Panc1 (cell line): ENCODE results near the gene AGFG1. TPM values are rescaled to one million over a fixed set of nuclear protein-coding genes. Genes with fewer than 3 reads are reported as not detected.
A peak's percentile ranks its signal among the peaks of the same experiment; 100 is the strongest.

ENCODE experiments used
- ATAC-seq: fragments of 200-7000 bp; cut with Tn5 transposase; 2 replicates; pipeline ENCODE4 v1.9.1; 2020; ENCODE audit warnings: mild to moderate bottlenecking, moderate library complexity
- BruUV-seq: library from RNA; stranded (reverse); fragments of 400-500 nt; replicated peaks from 2 replicates; lab custom pipeline; 2021; lab: Mats Ljungman, UMichigan
- CTCF ChIA-PET: fragments of 300-600 bp; sonication (Branson Sonifier 250); formaldehyde crosslinking; loops from one replicate; lab custom pipeline; 2022; ENCODE audit warnings: antibody characterized with exemption; lab: Charles Lee
- POLR2A ChIA-PET: fragments of 300-600 bp; sonication (Branson Sonifier 250); formaldehyde crosslinking; loops from one replicate; lab custom pipeline; 2022; ENCODE audit warnings: antibody characterized with exemption; lab: Charles Lee
- DNase-seq: peaks from one replicate; pipeline ENCODE4 v3.0.0-alpha.2; 2010; ENCODE audit warnings: low read depth, low spot score
- H3K27ac ChIP-seq: 2 replicates; pipeline ENCODE4 v1.5.1; 2011; ENCODE audit warnings: mild to moderate bottlenecking, low read length, inconsistent platforms
- H3K27me3 ChIP-seq: fragments of 200-500 bp; sonication (Bioruptor generic); 2 replicates; pipeline ENCODE4 v1.6.0; 2014; ENCODE audit warnings: low read length, inconsistent platforms; ENCODE audit not compliant: control insufficient read depth, insufficient read depth
- H3K36me3 ChIP-seq: fragments of 200-500 bp; sonication (Bioruptor generic); 2 replicates; pipeline ENCODE4 v1.5.1; 2014; ENCODE audit warnings: inconsistent platforms, mild to moderate bottlenecking, low read length, moderate library complexity; ENCODE audit not compliant: control insufficient read depth, insufficient read depth
- H3K4me1 ChIP-seq: 2 replicates; pipeline ENCODE4 v1.5.1; 2011; ENCODE audit warnings: inconsistent platforms, mild to moderate bottlenecking, low read length, moderate library complexity; ENCODE audit not compliant: control insufficient read depth, insufficient read depth
- H3K4me3 ChIP-seq, 2 experiments: 2 replicates each; pipeline ENCODE4 v1.5.1; 2011 to 2012; ENCODE audit warnings: low read depth in 2 of 2, low read length in 2 of 2, mild to moderate bottlenecking in 2 of 2, inconsistent platforms in 1 of 2, moderate library complexity in 1 of 2
- H3K9me3 ChIP-seq: fragments of 200-500 bp; sonication (Bioruptor generic); 2 replicates; pipeline ENCODE4 v1.5.1; 2014; ENCODE audit warnings: low read depth, mild to moderate bottlenecking, inconsistent platforms, low read length, moderate library complexity; ENCODE audit not compliant: control insufficient read depth, insufficient read depth
- CTCF ChIP-seq: fragments of 450-650 bp; IDR thresholded peaks from 2 replicates; pipeline ENCODE4 v1.5.1; 2017; ENCODE audit warnings: mild to moderate bottlenecking
- POLR2AphosphoS5 ChIP-seq: IDR thresholded peaks from 2 replicates; pipeline ENCODE4 v1.6.1; 2012; ENCODE audit warnings: mild to moderate bottlenecking, low read depth, low read length, moderate library complexity
- REST ChIP-seq, 2 experiments: IDR thresholded peaks; 2 replicates each; pipeline ENCODE4 v1.6.1; 2011 to 2012; ENCODE audit warnings: low read depth in 2 of 2, control low read depth in 1 of 2, low read length in 1 of 2, mild to moderate bottlenecking in 1 of 2, moderate library complexity in 1 of 2; ENCODE audit not compliant: insufficient read depth in 1 of 2
- SIN3A ChIP-seq: IDR thresholded peaks from 2 replicates; pipeline ENCODE4 v1.6.1; 2012; ENCODE audit warnings: low read depth, mild to moderate bottlenecking, low read length, moderate library complexity, borderline replicate concordance; ENCODE audit not compliant: insufficient read depth
- TCF7L2 ChIP-seq: IDR thresholded peaks from 2 replicates; pipeline ENCODE4 v1.6.1; 2011; ENCODE audit warnings: mild to moderate bottlenecking, low read depth, low read length, inconsistent platforms
- in situ Hi-C: cut with HindIII; loops from 2 replicates; pipeline ENCODE4 v1.10.0; 2016; ENCODE audit warnings: low sequenced_read_pairs, low pct_unique_long_range_greater_than_20kb
- intact Hi-C: fragments of 100-400 bp; cut with micrococcal nuclease; formaldehyde crosslinking; loops from one replicate; pipeline ENCODE4 v1.10.0; 2022; ENCODE audit not compliant: unreplicated experiment
- total RNA-seq: library from RNA; stranded (reverse); gene quantifications from one replicate; pipeline ENCODE4 v1.2.1, GENCODE V29; 2021; ENCODE audit not compliant: unreplicated experiment

Gene AGFG1
- total RNA-seq, 1 experiment from 2014 or later, result 98.5 TPM

DNA sequence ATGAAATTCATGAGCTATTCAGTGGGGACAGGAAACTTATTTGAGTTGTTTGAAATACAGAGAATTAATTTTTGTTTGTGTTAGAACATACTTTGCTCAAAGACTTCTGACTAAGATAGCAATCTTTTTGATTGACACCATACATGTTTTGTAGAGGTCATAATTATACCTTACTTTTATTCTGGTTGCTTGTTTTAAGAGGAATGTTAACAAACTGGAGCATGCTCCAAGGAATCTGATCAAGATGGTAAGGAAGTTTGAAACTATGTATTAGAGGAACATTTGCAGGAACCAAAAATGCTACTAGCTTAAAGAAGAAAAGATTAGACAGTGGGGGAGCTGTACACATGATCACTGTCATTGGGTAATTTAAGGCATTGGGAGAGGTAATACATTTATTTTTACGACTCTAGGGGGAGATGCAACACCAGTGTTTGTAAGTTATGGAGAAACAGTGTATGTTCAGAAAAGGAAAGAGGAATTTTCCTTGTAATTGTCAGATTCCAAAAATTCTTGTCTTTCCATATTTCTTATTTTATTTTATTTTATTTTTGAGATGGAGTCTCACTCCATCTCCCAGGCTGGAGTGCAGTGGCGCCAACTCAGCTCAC is 8.0 kb downstream of the AGFG1 start:
- in situ Hi-C loops, result no loop called here
- Histone ChIP-seq H3K4me3 (no peak overlapping the region), H3K36me3 (no peaks in the 10 kb centered on the region; the same call in 1 of the 2 replicates), H3K4me1 (peaks cover 26% of the 10 kb centered on the region; the same call in 1 of the 2 replicates), H3K9me3 (no peaks in the 10 kb centered on the region), H3K27me3 (no peaks in the 10 kb centered on the region), H3K27ac (no peak overlapping the region)
- peak; percentile 54; the same call in 1 of the 2 replicates for ATAC-seq
- POLR2A ChIA-PET, result interaction anchor here (0.6 kb wide), 1 partner anchor 1793 kb away, joined by 4 read pairs; no protein-coding TSS in a partner anchor
- CTCF ChIA-PET, result interaction anchor here (0.8 kb wide), 1 partner anchor 180 kb away, joined by 3 read pairs; no protein-coding TSS in a partner anchor
- intact Hi-C loops, result no loop called here
- TF ChIP-seq REST (IDR thresholded peaks at IDR 0.05; ENCODE audit: insufficient read depth in 1 of 2, low read depth in 2 of 2, low read length in 1 of 2), result no peak
- peak; percentile 28; the same call in 1 of the 2 replicates for TF ChIP-seq CTCF
- DNase-seq, result no peak
- BruUV-seq, result TSS peak; percentile 3

- DNase-seq (no peak), ATAC-seq (no peak)
- no peaks in the 10 kb centered on the region; the same call in 1 of the 2 replicates for H3K36me3 ChIP-seq
- intact Hi-C loops (no loop called here), in situ Hi-C loops (no loop called here)
- peaks cover under 1% of the 10 kb centered on the region; the same call in 1 of the 2 replicates for H3K9me3 ChIP-seq
- H3K4me3 ChIP-seq, result no peak overlapping the region
- ChIA-PET POLR2A (no interaction called here), CTCF (interaction anchor here (0.8 kb wide), 1 partner anchor 179 kb away, joined by 3 read pairs; no protein-coding TSS in a partner anchor)
- no peak overlapping the region for H3K27ac ChIP-seq
- H3K4me1 ChIP-seq, result peaks cover 20% of the 10 kb centered on the region; the same call in 1 of the 2 replicates
- no TSS peak for BruUV-seq
- TF ChIP-seq CTCF (no peak), REST (IDR thresholded peaks at IDR 0.05; ENCODE audit: insufficient read depth in 1 of 2, low read depth in 2 of 2, low read length in 1 of 2) (no peak), POLR2AphosphoS5 (no peak), SIN3A (no peak), TCF7L2 (no peak)
- no peaks in the 10 kb centered on the region for H3K27me3 ChIP-seq
Measured at GRCh38 chr2:227480528-227480927, 8.6 kb downstream of the AGFG1 start.
